LoVo (cell line): ENCODE results near the gene RABL2A.
"Not testable (repeated sequence)": the region's sequence is repeated elsewhere in the genome, so short reads cannot be mapped to it uniquely, and the experiment has no call there.

Source experiments
- DNase-seq: peaks from one replicate; pipeline ENCODE4 v3.0.0-alpha.2; 2016; ENCODE audit warnings: low spot score

RABL2A gene

DNA sequence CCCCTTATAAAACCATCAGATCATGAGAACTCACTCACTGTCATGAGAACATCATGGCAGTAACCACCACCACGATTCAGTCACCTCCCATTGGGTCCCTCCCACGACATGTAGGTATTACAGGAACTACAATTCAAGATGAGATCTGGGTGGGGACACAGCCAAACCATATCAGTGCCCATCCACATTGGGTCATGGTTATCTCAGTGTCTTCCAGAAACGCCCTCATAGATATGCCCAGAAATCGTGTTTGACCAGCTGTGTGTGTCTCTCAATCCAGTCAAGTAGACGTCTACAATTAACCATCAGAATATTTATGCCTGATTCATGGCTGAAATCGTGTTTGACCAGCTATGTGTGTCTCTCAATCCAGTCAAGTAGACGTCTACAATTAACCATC lies 17.2 kb upstream of the RABL2A start:
- DNase-seq = not testable (repeated sequence)

DNA sequence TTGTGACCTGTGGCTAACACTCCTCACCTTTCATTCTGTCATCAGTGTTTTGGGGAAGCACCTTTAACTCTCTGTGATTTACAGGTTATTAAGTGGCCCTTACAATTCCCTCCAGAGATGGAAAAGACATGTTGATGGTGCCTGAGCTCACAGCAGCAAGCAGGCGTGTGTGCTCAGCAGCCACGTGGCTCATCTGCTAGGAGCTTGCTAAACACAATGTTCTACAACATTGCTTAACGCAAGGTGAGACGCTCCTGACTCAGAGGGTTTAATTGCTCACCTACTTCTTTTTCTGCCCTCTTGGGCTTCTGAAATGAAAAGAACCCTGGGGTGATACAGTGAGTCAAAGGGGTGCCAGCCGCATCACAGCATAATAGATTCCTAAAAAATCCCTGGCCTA lies 6.1 kb upstream of the RABL2A start:
- not testable (repeated sequence) for DNase-seq

DNA sequence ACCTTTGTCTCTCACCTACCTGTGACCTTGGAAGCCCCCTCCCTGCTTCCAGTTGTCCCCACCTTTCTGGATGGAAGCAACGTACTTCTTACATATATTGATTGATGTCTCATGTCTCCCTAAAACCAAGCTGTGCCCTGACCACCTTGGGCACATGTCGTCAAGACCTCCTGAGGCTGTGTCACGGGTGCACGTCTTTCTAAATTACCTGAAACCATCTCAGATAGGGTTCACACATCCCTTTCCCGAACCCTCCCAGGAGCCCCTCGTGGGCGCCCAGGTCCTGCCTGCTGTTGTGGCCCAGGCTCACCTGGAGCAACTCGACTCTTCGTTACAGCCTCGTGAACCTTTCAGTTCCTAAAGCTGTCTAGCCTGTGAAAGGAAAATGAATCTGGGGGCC lies 1.2 kb upstream of the RABL2A start:
- DNase-seq = not testable (repeated sequence)

DNA sequence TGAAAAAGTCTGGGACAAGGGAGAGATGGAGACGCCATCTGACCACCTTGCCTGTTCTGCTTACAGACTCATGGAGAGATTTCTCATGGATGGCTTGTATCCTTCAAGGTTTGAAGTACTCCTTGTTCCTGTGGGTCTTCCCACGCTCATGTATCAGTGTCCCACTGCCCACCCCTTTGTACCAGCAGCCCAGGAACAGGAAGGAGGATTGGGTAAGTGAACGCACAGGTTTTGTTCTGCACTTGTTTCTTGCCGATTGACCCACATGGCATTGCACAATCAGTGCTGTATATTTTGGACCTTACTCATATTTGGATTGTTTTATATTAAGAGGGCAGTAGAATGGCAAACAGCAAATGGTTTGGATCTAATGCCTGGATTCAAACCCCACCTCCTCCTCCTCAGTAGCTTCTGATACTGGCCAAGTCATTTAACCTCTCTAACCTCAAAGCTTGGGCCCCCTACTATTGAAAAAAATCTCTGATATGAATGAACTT lies 5.8 kb downstream of the RABL2A start:
- not testable (repeated sequence) for DNase-seq

DNA sequence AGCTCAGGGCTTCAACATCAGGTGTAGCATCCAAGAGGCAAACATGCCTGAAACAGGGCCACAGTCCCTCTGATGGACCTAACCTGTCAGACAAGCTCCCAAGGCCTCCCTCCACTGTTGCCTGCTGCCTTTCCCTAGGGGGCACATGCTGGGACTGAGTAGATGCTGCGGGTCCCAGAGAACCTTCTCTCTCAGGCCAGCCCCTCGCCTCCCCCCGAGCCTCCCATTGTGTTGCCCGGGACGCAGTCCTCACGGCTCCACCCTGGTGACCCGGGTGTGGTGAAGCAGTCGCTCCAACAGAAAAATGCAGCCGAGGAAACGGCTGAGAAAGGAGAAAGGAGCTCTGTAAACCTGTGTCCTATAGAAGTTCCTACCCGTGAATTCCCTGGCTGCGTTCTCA lies 8.3 kb downstream of the RABL2A start:
- not testable (repeated sequence) for DNase-seq

DNA sequence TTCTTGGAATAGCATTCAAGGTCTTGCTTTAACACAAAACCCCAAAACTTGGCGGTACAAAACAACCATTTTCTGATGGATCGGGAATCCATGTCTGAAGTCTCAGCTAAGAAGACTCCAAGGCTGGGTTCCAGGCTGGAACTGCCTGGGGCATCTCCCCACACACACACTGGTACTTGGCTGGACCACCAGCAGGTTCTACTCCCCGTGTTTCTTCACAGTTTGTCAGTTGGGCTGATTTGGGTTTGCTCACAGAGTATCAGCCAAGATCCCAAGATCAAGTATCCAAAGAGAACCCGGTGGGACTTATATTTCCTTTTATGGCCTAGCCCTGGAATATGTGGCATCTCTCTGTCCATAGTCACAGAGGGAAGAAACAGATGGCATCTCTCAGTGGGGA lies 9.2 kb downstream of the RABL2A start:
- not testable (repeated sequence) for DNase-seq

DNA sequence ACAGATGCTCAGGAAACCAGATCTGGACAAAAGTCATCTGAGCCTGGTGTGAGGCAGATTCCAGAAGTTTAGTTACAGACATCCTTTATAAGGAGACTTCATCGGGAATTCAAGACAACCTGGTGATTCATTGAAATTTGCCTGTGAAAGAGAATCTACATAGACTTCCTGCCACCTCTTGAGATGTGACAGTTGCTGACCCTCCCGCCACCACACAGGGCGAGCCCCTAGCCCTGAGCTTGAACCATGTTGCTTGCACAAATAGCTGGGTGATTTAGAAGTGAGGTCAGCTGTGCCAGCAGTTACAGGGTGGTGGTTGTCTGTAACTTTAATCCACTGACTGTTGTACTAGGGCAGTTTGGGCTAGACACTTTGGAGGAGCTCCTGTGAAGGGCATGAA lies 11.0 kb downstream of the RABL2A start:
- not testable (repeated sequence) for DNase-seq

DNA sequence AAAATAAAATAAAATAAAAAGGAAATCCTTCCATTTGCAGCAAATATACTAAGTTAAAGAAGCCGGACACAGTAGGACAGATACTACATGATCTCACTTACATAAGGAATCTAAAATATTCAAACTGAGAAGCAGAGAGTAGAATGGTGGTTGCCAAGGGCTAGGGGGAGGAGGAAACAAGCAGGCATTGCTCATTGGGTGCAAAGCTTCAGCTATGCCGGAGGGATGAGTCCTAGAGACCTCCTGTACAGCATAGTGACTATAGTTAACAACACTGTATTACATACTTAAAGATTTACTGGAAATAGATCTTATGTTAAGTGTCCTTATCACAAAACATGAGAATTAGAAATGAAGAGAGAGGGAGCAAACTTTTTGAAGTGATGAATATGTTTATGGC lies 19.2 kb downstream of the RABL2A start:
- DNase-seq = not testable (repeated sequence)

DNA sequence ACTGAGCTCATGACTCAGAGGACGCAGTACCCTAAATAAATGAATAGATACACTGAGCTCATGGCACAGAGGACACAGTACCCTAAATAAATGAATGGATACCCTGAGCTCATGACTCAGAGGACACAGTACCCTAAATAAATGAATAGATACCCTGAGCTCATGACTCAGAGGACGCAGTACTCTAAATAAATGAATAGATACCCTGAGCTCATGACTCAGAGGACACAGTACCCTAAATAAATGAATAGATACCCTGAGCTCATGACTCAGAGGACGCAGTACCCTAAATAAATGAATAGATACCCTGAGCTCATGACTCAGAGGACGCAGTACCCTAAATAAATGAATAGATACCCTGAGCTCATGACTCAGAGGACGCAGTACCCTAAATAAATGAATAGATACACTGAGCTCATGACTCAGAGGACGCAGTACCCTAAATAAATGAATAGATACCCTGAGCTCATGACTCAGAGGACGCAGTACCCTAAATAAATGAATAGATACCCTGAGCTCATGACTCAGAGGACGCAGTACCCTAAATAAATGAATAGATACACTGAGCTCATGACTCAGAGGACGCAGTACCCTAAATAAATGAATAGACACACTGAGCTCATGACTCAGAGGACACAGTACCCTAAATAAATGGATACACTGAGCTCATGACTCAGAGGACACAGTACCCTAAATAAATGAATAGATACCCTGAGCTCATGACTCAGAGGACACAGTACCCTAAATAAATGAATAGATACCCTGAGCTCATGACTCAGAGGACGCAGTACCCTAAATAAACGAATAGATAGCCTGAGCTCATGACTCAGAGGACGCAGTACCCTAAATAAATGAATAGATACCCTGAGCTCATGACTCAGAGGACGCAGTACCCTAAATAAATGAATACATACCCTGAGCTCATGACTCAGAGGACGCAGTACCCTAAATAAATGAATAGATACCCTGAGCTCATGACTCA lies 24.1 kb downstream of the RABL2A start:
- not testable (repeated sequence) for DNase-seq

DNA sequence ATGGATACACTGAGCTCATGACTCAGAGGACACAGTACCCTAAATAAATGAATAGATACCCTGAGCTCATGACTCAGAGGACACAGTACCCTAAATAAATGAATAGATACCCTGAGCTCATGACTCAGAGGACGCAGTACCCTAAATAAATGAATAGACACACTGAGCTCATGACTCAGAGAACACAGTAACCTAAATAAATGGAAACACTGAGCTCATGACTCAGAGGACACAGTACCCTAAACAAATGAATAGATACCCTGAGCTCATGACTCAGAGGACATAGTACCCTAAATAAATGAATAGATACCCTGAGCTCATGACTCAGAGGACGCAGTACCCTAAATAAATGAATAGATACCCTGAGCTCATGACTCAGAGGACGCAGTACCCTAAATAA lies 25.5 kb downstream of the RABL2A start:
- DNase-seq = not testable (repeated sequence)

DNA sequence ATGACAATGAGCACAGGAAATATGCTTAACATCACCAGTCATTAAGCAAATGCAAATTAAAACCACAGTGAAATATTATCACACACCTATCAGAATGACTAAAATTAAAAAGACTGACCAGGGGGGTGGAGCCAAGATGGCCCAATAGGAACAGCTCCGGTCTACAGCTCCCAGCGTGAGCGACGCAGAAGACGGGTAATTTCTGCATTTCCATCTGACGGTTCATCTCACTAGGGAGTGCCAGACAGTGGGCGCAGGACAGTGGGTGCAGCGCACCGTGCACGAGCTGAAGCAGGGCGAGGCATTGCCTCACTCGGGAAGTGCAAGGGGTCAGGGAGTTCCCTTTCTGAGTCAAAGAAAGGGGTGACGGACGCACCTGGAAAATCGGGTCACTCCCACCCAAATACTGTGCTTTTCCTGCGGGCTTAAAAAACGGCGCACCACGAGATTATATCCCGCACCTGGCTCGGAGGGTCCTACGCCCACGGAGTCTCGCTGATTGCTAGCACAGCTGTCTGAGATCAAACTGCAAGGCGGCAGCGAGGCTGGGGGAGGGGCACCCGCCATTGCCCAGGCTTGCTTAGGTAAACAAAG lies 29.1 kb downstream of the RABL2A start:
- peak; percentile 5 for DNase-seq

DNA sequence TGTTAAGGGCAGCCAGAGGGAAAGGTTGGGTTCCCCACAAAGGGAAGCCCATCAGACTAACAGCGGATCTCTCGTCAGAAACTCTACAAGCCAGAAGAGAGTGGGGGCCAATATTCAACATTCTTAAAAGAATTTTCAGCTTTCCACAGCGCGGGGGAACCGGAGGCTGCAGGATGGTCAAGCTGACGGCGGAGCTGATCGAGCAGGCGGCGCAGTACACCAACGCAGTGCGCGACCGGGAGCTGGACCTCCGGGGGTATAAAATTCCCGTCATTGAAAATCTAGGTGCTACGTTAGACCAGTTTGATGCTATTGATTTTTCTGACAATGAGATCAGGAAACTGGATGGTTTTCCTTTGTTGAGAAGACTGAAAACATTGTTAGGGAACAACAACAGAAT lies 30.7 kb downstream of the RABL2A start:
- not testable (repeated sequence) for DNase-seq

DNA sequence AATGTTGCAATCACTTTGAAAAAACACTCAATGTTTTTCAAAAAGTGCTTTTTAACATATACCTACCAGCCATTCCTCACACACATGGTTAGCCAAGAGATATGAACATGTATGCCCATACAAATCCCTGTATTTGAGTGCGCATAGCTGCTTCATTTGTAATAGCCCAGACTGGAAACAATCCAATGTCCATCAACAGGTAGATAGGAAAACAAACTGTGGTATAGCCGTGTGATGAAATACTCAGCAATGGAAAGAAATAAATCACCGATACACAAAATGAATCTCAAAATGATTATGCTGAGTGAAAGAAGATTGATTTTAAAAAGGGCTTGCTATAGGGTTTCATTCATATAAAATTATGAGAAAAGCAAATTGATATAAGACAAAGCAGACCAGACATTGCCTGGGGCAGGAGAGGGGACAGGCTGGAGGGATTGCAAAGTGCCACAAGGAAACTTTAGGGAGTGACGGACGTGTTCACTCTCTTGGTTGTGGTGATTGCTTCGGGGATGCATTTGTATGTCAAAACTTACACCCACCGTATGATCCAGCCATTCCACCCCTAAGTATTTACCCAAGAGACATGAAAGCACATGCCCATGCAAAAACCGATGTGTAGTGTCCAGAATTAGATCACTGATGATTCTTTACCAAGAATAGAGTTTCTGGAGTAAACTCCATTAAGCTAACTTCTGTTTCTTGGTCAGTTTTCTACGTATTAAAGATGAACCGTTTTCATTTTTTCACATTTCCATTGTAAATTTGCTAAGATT lies 36.4 kb downstream of the RABL2A start:
- not testable (repeated sequence) for DNase-seq

DNA sequence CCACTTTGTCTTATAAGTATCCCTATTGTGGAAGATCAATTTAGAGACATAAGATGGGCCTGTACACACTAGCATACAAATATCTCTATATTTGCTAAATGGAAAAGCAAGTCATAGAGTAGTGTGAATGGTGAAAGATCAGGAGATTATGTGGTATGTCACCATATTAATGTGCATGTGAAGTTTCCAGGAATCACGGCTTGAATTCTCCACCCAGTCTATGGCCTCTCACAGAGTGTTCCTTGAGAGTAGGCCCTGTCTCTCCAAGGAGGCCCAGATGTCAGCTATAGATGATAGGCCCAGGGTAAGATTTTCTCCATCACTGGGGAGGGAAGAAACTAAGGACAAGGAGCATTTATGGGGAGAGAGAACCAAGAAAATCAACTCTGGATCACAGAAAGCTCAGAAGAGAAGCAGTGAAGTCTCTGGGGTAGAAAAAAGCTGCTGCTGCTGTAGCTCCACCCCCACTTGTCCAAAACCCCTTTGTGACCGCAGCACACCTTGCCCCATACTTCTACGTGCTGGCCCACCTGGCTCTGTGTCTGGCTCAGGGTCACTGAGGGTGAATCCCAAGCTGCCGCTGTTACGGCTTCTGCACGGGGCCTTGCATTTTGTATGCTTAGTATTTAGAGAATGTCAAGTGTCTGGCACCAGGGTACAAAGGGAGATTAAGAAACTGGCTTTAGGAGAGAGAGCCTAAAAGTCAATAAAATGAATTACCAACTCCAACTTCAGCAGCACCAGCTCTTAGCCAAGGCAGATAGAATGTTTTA lies 37.9 kb downstream of the RABL2A start:
- DNase-seq = not testable (repeated sequence)

DNA sequence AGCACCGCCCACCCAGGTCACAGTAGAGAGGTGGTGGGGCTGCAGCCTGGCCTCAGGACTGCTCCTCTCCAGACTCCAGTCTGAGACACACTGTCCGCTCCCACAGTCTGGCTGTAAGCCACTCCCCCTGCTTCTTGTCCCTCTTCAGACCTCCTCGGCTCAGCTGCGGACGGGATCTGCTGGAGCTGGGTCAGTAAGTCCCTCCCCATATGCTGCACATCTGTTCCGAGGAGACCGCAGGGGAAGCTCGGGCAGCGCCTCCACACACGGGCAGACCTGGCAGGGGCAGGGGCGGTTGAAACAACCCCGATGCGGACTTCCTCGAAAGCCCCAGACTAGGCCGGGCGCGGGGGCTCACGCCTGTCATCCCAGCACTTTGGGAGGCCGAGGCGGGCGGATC lies 41.9 kb downstream of the RABL2A start:
- DNase-seq = not testable (repeated sequence)

DNA sequence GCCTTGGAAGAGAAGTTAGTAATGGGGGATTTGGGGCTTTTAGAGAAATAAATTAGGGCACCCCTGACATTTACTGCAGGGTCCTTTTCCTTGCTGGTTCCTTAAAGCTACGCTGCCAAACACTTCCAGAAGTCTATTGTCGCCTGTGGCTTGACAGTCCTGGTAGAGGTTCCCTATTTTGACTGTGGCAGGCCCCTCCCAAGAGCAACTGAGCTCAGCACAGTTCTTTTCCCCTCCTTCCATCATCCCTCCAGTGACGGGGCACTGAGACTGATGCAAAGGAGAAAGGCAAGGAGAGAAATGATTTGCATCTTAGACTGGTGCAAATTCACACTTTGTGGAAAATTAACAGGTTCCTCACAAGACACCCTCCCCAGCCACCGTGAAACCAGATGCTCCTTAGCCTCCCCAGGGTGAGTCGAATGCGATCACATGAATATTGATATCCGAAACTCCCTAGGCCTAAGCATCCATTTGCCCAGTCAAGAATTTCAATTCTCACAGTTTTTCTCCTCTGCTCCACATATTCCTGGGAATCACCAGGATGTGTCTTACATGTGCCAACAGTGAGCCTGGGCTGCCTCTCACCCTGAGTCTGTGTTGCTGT lies 45.4 kb downstream of the RABL2A start:
- no peak for DNase-seq

DNA sequence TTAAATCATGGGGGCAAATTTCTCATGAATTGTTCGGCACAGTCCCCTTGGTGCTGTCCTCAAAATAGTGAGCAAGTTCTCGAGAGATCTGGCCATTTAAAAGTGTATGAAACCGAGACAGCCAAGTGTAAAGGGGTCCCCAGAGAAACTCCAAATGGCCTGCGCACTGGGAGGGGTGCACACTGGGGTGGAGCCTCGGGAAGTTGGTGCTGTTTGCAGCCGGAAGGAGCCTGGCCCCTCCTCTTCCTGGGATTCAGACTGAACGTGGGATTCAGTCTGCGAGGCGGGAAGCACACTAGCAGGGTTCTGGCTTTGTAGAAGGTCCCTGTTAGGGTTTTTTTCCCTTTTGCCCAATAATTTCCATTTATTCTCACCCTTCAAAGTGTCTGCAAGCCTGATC lies 48.8 kb downstream of the RABL2A start:
- no peak for DNase-seq

DNA sequence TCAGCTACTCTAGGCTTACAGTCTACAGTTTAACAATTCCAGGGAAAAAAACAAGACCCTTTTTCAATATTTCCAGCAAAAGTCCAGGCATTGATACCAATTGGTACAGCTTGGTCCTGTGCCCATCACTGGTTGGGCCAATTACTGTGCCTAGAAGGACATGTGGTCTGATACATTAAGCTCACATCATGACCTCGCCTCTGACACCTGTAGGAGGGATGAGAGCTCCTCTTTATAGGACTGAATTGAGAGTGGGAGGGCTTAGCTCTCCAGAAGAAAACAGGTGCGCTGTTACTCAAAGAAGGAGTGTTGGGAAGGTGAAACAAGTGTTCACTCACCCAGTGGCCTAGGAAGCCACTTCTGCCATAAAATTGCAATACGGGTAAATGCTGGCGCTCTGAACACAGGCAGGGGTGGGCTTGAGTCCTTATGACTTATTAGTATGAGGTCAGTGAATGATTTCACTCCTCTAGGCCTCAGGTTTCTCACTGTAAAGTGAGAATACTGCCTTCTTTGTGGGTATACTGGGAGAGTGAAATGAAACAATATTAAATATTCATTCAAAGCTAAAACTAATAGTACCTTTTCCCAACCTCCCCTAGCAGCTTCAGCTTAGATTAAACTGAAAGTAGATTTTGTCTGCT lies 49.7 kb downstream of the RABL2A start:
- DNase-seq = no peak

DNA sequence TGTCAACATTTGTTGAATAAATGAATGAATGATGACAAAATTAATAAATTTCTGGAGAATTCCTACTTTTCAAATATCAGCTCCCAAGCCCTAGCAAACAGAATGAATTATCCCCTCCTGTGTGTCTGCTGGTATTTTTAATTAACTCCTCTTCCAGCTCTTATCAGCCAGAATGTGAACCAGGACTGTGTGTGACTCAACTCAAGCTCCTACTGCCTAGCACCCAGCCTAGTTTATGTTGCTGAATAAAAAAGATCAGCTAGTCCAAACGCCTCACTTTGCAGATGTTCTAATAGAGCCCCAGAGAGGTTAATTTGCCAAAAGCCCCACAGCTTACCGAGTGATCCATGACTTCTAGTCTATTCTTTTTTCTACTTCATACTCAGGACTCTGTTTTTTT lies 50.3 kb downstream of the RABL2A start:
- no peak for DNase-seq

DNA sequence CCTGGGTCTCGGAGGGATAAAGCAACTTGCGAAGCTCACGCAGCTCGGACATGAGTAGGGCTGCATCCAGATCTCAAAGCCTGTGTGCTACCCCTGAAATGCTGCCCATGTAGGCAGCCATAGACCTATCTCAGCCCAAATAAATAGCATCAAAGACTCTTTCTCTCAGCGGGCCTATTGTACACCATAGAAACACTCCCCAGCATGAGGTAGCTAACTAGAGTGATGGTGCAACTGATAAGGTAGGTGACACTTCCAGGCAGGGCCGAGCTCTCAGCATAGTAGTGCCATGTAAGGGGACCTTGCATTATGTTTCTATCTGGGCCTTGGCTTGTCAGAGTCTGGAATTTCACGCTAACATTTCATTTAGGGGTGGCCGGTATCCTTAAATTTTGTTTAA lies 52.4 kb downstream of the RABL2A start:
- no peak for DNase-seq

DNA sequence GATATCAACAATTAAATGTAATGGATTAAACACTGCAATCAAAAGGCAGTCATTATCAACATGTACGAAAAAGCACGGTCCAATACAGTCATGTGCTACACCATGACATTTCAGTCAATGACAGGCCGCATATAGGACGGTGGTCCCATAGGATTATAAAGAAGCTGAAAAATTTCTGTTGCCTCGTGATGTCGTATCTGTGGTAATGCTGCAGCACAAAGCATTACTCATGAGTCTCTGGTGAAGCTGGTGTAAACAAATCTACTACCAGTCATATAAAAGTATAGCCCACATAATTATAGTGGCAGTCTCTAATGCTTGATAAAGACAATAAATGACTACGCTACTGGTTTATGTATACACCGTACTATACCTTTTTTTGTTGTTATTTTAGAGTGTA lies 58.4 kb downstream of the RABL2A start:
- DNase-seq = no peak
